Epithelial cell of proximal tubule (primary cell): Measurements from ENCODE around the gene PRDM1. TPM values are rescaled to one million over a fixed set of nuclear protein-coding genes. Genes with fewer than 3 reads are reported as not detected.
"Not testable (repeated sequence)": the region's sequence is repeated elsewhere in the genome, so short reads cannot be mapped to it uniquely, and the experiment has no call there.

Experiments
- DNase-seq: peaks from one replicate; pipeline ENCODE4 v3.0.0-alpha.2; 2011; ENCODE audit warnings: low read depth
- H3K4me3 ChIP-seq: 2 replicates; pipeline ENCODE4 v1.5.1; 2011; ENCODE audit warnings: low read depth, mild to moderate bottlenecking, low read length
- total RNA-seq: library from RNA; depleted of rRNA; stranded (reverse); fragments of >200 nt; gene quantifications from 2 replicates; pipeline ENCODE4 v1.2.3, GENCODE V29; 2015
- TF ChIP-seq, protein P1 (sequence below): conservative IDR thresholded peaks from 2 replicates; pipeline ENCODE4 v1.5.1; 2012; ENCODE audit warnings: low read depth, mild to moderate bottlenecking, low read length

The PRDM1 gene
- total RNA-seq, 1 donor from 2014 or later, result 1.0 TPM

DNA sequence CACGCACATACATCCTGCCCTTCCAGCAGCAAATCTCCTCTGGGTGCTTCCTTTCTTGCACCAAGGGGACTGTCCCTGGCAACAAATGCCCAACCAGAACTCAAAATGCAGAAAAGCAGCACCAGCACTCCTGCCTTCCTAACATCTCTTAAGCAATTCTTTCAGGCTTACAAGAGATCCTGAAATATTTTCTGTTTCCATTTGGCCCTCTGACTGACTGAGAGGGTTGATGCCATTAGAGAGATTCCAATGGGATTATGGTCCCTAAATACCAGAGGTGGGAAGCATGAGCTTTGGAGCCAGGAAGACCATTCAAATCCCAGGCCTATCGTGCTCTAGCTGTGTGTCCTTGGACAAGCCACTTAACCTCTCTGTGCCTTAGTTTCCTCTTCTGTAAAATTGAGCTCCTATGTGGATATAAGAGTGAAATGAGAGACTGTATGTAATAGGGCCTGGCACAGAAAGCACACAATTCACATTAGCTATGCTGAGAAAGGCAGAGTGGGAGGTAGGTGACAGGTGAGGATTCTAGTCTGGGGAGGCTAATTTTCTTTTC, 56.8 kb downstream of the PRDM1 start:
- TF ChIP-seq, protein P1, sequence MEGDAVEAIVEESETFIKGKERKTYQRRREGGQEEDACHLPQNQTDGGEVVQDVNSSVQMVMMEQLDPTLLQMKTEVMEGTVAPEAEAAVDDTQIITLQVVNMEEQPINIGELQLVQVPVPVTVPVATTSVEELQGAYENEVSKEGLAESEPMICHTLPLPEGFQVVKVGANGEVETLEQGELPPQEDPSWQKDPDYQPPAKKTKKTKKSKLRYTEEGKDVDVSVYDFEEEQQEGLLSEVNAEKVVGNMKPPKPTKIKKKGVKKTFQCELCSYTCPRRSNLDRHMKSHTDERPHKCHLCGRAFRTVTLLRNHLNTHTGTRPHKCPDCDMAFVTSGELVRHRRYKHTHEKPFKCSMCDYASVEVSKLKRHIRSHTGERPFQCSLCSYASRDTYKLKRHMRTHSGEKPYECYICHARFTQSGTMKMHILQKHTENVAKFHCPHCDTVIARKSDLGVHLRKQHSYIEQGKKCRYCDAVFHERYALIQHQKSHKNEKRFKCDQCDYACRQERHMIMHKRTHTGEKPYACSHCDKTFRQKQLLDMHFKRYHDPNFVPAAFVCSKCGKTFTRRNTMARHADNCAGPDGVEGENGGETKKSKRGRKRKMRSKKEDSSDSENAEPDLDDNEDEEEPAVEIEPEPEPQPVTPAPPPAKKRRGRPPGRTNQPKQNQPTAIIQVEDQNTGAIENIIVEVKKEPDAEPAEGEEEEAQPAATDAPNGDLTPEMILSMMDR, result no peak
- no peak overlapping the region for H3K4me3 ChIP-seq
- DNase-seq, result no peak

DNA sequence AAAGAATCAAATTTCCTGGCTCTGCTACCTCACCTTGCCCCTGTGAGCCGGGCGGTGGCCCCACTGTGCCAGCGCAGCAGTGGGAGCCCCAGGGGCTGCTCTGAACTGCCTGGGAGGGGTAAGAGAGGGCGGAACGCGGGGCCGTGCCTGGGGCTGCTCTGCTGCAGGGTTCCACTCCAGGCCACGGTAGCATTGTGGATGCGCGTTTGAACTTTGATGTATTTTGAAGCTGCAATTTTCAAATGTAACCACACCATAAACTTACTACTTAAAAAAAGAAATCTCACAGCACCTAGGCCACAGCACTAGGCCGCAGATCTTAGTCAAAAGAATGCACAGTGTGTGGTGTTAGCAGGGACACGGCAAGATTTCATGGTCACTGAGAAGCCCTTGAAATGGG, 57.5 kb downstream of the PRDM1 start:
- H3K4me3 ChIP-seq, result no peak overlapping the region
- no peak for DNase-seq
- TF ChIP-seq, protein P1, result no peak

DNA sequence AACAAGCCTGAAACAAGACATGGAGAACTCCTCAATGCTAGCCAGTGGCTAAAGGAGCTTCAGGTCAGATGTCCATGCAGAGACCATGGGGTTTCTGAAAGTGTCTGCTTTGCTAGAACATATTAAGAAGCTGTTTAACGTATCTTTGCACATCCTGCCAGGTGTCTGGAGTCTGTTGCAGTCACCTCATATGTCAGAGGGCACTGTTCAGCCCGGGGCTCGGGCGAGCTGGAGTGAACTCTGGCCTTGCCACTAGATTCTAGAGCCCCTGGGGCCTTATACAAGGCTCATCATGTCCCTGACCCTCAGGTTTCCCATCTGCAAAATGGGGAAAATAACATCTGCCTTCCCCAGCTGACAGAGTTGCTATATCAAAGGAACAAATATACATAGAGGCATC, 59.0 kb downstream of the PRDM1 start:
- DNase-seq, result no peak
- H3K4me3 ChIP-seq, result no peak overlapping the region
- TF ChIP-seq, protein P1, result no peak

DNA sequence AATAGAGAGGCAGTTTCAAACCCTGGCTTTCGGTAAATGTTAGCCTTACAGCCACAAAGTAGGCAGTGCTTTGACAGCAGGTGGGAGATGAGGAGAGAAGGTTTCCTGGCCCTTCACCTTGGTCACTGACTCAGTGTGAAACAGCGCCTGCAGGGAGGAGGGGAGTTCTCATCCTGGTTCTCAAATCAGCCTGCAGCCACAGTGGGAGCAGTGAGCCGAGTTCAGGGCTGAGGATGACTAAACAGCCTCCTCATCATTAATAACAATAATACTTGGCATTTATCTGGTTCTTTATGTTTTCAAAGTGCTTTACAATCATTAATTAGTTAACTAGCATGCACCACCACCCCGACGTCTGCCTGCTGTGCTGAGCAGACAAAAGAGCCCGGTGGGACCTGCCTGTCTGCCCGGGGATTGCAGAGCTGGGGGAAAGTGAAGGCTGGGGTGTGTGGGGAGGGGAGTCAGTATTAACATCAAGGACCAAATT, 59.6 kb downstream of the PRDM1 start:
- H3K4me3 ChIP-seq, result no peak overlapping the region
- TF ChIP-seq, protein P1, result no peak
- DNase-seq, result no peak

DNA sequence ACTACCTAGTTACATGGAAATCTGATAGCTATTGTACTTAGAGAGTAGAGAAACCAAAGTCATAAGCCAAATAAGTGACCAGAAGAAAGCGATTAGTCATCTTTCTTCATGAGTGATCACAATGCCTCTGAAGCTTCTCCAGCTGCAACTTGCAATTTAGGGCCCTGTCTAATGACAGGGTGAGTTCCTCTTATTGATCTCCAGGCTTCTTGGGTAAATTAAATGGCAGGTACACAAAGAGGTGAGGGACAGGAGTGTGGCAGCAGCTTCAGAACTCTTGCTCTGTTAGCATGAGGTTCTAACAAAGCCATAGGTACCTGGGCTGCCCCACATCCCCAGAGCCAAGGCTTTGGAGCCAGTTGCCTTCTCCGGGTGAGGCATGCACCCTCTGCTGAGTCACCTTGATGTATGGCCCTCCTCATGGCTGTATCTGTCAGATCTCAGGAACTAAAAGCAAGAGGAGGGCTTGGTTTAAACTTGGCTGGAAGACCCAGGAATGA, 60.8 kb downstream of the PRDM1 start:
- H3K4me3 ChIP-seq, result no peak overlapping the region
- DNase-seq, result no peak
- TF ChIP-seq, protein P1, result no peak

DNA sequence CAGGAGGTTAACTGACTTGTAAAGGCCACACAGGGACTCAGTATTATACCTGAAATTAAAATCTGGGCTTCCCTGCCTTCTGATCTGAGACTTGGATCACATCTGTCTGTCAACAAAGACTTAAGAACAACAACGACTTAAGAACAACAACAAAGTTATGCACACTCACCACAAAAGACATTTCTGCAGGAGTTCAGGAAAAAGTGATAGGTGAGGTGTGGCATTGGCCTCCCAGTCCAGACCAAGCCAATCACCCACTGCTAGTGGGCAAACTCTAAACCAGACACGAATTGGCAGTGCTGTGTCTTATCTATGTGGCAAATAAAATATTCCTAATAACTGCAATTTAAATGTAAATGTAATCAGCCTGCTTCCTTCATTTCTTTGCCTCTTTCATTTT, 61.3 kb downstream of the PRDM1 start:
- DNase-seq, result no peak
- TF ChIP-seq, protein P1, result no peak
- H3K4me3 ChIP-seq, result no peak overlapping the region

DNA sequence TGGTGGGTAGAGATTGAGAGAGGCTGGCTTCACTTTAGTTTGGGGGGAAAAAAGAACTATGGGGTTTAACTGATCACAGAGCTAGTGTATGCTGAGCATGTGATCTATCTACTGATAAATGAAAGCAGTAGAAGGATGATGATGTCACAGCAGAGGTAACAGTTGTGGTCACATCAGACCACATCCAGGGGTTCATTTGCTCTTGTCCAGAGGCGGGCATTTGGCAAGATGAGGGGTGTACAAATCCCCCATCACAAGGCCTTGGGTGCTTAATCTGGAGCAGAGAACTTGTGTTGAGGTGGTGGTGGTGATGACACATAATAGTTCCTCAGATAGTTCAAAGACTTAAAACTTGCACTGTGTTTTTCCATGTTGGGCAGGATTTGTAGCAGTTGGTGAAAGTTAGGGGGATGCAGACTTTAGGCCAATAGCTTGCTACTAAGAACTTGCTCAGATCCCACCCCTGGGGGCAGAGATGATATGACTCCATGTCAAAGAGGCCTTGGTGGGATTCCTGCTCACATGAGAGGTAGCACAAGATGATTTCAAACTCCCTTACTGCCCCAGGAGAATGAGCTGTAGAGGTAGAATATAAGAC, 63.4 kb downstream of the PRDM1 start:
- TF ChIP-seq, protein P1, result no peak
- no peak overlapping the region for H3K4me3 ChIP-seq
- no peak for DNase-seq

DNA sequence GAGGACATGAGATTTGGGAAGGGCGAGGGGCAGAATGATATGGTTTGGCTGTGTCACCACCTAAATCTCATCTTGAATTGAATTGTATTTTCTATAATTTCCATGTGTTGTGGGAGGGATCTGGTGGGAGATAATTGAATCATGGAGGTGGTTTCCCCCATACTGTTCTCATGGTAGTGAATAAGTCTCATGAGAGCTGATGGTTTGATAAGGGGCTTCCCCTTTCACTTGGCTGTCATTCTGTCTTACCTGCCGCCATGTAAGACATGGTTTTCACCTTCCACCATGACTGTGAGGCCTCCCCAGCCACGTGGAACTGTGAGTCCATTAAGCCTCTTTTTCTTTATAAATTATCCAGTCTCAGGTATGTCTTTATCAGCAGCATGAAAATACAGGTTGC, 66.3 kb downstream of the PRDM1 start:
- not testable (repeated sequence) for H3K4me3 ChIP-seq, DNase-seq
